ENCODE results near the gene IQSEC1.

IQSEC1 gene

GRCh38 chr3:12929801-12930200, 143.4 kb downstream of the IQSEC1 start:
- Histone ChIP-seq H3K4me3 (no peak overlapping the region), H3K27ac (no peak overlapping the region)
- no peak for DNase-seq (ENCODE audit: low spot score)
- TF ChIP-seq CTCF (IDR thresholded peaks at IDR 0.05) = no peak

GRCh38 chr3:12926660-12927059, 146.6 kb downstream of the IQSEC1 start:
- DNase-seq (ENCODE audit: low spot score) = no peak
- no peak overlapping the region for H3K4me3 ChIP-seq
- no peak overlapping the region for H3K27ac ChIP-seq
- no peak for TF ChIP-seq CTCF (IDR thresholded peaks at IDR 0.05)

- no peak for DNase-seq (ENCODE audit: low spot score)
- Histone ChIP-seq H3K27ac (no peak overlapping the region), H3K4me3 (no peak overlapping the region)
- no peak for TF ChIP-seq CTCF (IDR thresholded peaks at IDR 0.05)
These were observed 147.6 kb downstream of the IQSEC1 start for GRCh38 chr3:12925648-12926047.

- DNase-seq (ENCODE audit: low spot score) = no peak
- no peak for TF ChIP-seq CTCF (IDR thresholded peaks at IDR 0.05)
- Histone ChIP-seq H3K4me3 (no peak overlapping the region), H3K27ac (no peak overlapping the region)
These were observed 148.8 kb downstream of the IQSEC1 start for GRCh38 chr3:12924437-12924836.

GRCh38 chr3:12922881-12923431, 150.3 kb downstream of the IQSEC1 start:
- no peak for TF ChIP-seq CTCF (IDR thresholded peaks at IDR 0.05)
- no peak for DNase-seq (ENCODE audit: low spot score)
- Histone ChIP-seq H3K27ac (no peak overlapping the region), H3K4me3 (no peak overlapping the region)

GRCh38 chr3:12922306-12922705, 150.9 kb downstream of the IQSEC1 start:
- TF ChIP-seq CTCF (IDR thresholded peaks at IDR 0.05) = no peak
- no peak for DNase-seq (ENCODE audit: low spot score)
- no peak overlapping the region for H3K4me3 ChIP-seq
- H3K27ac ChIP-seq = no peak overlapping the region

- Histone ChIP-seq H3K4me3 (no peak overlapping the region), H3K27ac (no peak overlapping the region)
- DNase-seq (ENCODE audit: low spot score) = no peak
- no peak for TF ChIP-seq CTCF (IDR thresholded peaks at IDR 0.05)
These were observed 151.5 kb downstream of the IQSEC1 start for GRCh38 chr3:12921736-12922135.

Data from coronary artery (tissue), 2 donors.